Activated T-cell treated with anti-CD3 and anti-CD28 coated beads for 4 hours (primary cell): ENCODE data around the gene ZNF892.

Source experiments
- DNase-seq: peaks from one replicate; pipeline ENCODE4 v3.0.0-alpha.2; 2020

The ZNF892 gene

GRCh38 chr2:95207111-95207961 is at the start of gene ZNF892:
Gene ZNF892, plus strand, starts transcription at chr2:95207521. Its CDS starts 295 bp downstream, at chr2:95207816.
- DNase-seq, result peak; percentile 72

GRCh38 chr2:95158441-95158840 is 48.9 kb upstream of the ZNF892 start:
- DNase-seq, result no peak

GRCh38 chr2:95158891-95159619 is 48.3 kb upstream of the ZNF892 start:
- DNase-seq, result peak; percentile 20

GRCh38 chr2:95159690-95160449 is 47.5 kb upstream of the ZNF892 start, which contains the start of gene ZNF514:
Gene ZNF514, minus strand, starts transcription at chr2:95159848. Its CDS starts 6,595 bp downstream, at chr2:95153253.
- DNase-seq, result peak; percentile 58

GRCh38 chr2:95165030-95165370 is 42.3 kb upstream of the ZNF892 start:
- DNase-seq, result no peak

- peak; percentile 97 for DNase-seq
Observed at GRCh38 chr2:95165371-95166064, 41.8 kb upstream of the ZNF892 start, which contains the start of gene ZNF2. Gene ZNF2, plus strand, starts transcription at chr2:95165809. Its CDS starts 10,418 bp downstream, at chr2:95176227.

- DNase-seq, result no peak
Observed at GRCh38 chr2:95166065-95166763, 41.1 kb upstream of the ZNF892 start.

- no peak for DNase-seq
Observed at GRCh38 chr2:95171902-95172301, 35.4 kb upstream of the ZNF892 start.

GRCh38 chr2:95174031-95174542 is 33.2 kb upstream of the ZNF892 start:
- DNase-seq, result no peak

GRCh38 chr2:95179451-95179850 is 27.9 kb upstream of the ZNF892 start:
- DNase-seq, result no peak

- no peak for DNase-seq
Observed at GRCh38 chr2:95181774-95182173, 25.5 kb upstream of the ZNF892 start.

- no peak for DNase-seq
Observed at GRCh38 chr2:95185197-95185596, 22.1 kb upstream of the ZNF892 start.

- no peak for DNase-seq
Observed at GRCh38 chr2:95185973-95186372, 21.3 kb upstream of the ZNF892 start.

GRCh38 chr2:95192956-95193355 is 14.4 kb upstream of the ZNF892 start:
- peak; percentile 21 for DNase-seq

GRCh38 chr2:95203911-95204310 is 3.4 kb upstream of the ZNF892 start:
- no peak for DNase-seq

- DNase-seq, result no peak
Observed at GRCh38 chr2:95204396-95204795, 2.9 kb upstream of the ZNF892 start.

GRCh38 chr2:95206096-95206495 is 1.2 kb upstream of the ZNF892 start:
- no peak for DNase-seq

- DNase-seq, result no peak
Observed at GRCh38 chr2:95208106-95208505, 785 bp downstream of the ZNF892 start.

GRCh38 chr2:95215018-95215612 is 7.8 kb downstream of the ZNF892 start:
- DNase-seq, result no peak

- DNase-seq, result no peak
Observed at GRCh38 chr2:95220449-95220848, 13.1 kb downstream of the ZNF892 start.

- no peak for DNase-seq
Observed at GRCh38 chr2:95225658-95226057, 18.3 kb downstream of the ZNF892 start.
